ENCODE results near the gene TNFRSF21. TPM values are rescaled to one million over a fixed set of nuclear protein-coding genes. Genes with fewer than 3 reads are reported as not detected.
"Not testable (repeated sequence)": the region's sequence is repeated elsewhere in the genome, so short reads cannot be mapped to it uniquely, and the experiment has no call there.

The TNFRSF21 gene
- total RNA-seq, 1 donor from 2014 or later = 0.29 TPM

GRCh38 chr6:47230579-47230978 is 79.1 kb downstream of the TNFRSF21 start:
- intact Hi-C loops (cut with micrococcal nuclease) = no loop called here

DNA sequence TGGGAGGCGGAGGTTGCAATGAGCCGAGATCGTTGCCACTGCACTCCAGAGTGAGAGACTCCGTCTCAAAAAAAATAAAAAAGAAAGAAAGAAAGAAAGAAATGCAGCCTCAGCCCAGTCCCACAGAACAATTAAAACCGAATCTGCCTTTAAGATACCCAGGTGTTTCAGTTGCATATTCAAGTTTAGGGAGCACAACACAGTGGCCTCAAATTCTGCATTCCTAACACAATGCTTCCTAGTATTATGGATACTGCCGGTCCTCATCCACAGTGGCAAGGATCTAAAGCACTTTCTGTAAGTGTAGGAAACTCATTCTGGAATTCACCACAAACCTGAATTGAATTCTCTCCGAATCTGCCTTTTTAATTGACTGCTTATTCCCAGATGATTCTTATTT is 80.5 kb downstream of the TNFRSF21 start:
- intact Hi-C loops (cut with micrococcal nuclease) = no loop called here

DNA sequence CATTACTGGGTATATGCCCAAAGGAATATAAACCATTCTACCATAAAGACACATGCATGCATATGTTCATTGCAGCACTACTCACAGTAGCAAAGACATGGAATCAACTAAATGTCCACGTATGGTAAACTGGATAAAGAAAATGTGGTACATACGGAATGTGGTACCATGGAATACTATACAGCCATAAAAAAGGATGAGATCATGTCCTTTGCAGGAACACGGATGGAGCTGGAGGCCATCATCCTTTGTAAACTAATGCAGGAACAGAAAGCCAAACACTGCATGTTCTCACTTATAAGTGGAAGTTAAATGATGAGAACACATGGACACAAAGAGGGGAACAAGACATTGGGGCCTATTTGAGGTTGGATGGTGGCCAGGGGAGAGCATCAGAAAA is 81.6 kb downstream of the TNFRSF21 start:
- intact Hi-C loops (cut with micrococcal nuclease) = not testable (repeated sequence)

- intact Hi-C loops (cut with micrococcal nuclease) = not testable (repeated sequence)
Observed at GRCh38 chr6:47223251-47223650, 86.5 kb downstream of the TNFRSF21 start.

DNA sequence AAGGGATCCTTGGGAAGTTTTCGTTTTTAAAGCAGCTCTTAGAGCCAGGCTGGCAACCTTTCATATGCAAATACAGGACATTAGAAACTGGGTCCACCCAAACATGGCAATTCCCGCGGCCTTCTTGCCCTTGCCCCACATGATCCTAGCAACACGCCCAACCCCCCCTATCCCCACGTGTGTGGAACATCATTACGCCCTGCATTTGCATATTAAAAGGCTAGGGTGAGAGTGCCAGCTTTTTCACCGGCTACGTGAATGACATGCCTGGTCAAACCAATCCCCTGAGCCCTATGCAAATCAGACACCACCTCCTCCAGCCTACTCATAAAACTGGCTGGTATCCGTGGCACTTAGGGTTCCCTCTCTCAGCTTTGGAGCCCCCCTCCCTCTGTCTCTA is 88.1 kb downstream of the TNFRSF21 start:
- intact Hi-C loops (cut with micrococcal nuclease) = no loop called here

GRCh38 chr6:47209632-47210031 is 100.1 kb downstream of the TNFRSF21 start:
- intact Hi-C loops (cut with micrococcal nuclease) = no loop called here

DNA sequence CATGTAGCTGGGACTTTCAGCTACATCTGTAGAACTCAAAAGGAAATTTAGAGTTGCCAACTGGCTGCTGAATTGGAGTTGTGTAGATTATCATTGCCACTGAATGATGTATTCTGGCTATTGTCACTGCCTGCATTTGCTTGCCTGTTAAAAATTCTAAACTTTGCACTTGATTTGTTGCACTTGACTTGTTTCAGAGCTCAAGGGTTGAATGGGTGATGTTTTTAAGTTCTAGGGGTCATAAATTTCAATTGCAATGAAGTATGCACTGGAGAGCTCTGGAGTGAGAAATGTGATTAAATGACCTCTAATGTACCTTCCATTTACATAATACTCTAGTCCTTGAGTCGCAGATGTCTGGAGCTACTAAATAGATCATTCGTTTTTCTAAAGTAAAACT is 102.4 kb downstream of the TNFRSF21 start:
- intact Hi-C loops (cut with micrococcal nuclease) = no loop called here

DNA sequence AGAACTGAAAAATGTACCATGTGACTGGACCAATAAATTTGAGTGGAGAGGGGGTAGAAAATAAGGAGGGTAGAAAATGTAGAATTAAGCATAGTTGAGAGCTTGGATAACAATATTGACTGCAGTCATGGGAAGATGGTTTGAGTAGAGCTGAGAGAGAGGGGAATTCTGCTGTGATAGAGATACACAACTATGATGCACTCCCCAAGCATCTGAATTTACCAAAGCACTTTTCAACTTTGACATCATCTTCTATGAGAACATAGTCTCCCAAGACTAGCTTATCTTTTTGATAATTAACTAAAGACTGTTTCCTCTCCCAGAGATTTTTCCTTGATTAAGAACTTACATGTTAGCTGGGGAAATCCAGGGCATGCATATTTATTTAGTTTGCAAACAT is 103.1 kb downstream of the TNFRSF21 start:
- intact Hi-C loops (cut with micrococcal nuclease) = no loop called here

GRCh38 chr6:47203938-47204611 is 105.6 kb downstream of the TNFRSF21 start:
- intact Hi-C loops (cut with micrococcal nuclease) = no loop called here

DNA sequence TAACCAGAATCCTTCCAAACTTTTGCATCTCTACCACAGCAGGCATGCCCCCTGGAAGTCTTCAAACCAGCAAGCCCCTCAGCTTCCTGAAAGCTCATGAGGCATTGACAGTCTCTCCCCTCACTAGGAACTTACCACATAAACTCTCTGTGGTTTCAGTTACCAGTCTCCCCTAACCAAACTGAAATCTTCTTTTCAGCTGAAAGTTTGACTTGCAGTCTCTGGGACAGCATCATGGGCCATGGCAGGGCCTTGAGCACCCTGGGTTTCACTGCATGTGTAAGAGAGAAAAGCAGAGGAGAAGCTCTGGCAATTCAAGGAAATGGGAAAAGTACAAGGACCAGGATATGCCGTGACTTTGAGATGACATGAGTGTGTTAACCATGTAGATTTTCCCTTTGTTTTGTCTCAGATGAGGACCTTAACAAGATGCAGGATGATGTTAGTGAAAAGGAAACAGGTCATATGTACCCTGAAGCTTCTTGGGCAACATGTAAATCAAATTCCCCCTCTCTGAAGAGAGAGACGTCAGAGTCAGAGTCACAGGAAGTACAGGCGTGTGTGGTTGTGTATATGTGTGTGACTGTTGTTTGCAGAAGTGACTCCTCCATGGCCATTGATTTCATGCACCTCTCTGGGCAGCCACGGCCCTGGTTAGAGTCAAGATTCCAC is 106.3 kb downstream of the TNFRSF21 start:
- intact Hi-C loops (cut with micrococcal nuclease) = no loop called here

GRCh38 chr6:47202644-47203205 is 107.0 kb downstream of the TNFRSF21 start:
- intact Hi-C loops (cut with micrococcal nuclease) = no loop called here

- intact Hi-C loops (cut with micrococcal nuclease) = no loop called here
Observed at GRCh38 chr6:47200536-47201334, 109.0 kb downstream of the TNFRSF21 start.

GRCh38 chr6:47197682-47198640 is 111.7 kb downstream of the TNFRSF21 start:
- intact Hi-C loops (cut with micrococcal nuclease) = no loop called here

GRCh38 chr6:47196113-47196512 is 113.6 kb downstream of the TNFRSF21 start:
- intact Hi-C loops (cut with micrococcal nuclease) = no loop called here

DNA sequence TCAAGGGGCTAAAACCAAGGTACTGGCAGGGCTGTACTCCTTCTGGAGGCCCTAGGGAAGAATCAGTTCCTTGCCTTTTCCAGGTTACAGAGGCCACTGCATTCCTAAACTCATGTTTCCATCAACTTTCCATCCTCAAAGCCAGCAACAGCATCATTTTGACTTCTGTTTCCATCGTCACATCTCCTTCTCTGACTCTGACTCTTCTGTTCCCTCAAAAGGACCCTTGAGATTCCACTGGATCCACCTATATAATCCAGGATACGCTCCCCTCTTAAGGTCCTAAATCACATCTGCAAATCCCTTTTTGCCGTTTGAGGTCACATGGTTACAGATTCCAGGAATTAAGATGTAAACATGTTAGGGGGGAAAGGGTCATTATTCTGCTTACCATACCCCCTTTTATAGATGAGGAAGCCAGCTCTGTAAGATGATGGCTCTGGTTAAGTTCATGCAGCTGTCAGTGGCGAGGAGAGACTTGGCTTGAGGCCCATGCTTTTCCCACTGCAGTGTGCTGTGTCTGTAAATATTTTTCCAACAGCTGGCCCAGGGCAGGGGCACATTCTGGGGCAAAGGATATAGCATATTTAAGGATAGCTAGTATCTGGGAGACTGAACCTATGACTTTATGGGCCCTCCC is 114.6 kb downstream of the TNFRSF21 start:
- intact Hi-C loops (cut with micrococcal nuclease) = no loop called here

- intact Hi-C loops (cut with micrococcal nuclease) = no loop called here
Observed at GRCh38 chr6:47188588-47189021, 121.1 kb downstream of the TNFRSF21 start.

DNA sequence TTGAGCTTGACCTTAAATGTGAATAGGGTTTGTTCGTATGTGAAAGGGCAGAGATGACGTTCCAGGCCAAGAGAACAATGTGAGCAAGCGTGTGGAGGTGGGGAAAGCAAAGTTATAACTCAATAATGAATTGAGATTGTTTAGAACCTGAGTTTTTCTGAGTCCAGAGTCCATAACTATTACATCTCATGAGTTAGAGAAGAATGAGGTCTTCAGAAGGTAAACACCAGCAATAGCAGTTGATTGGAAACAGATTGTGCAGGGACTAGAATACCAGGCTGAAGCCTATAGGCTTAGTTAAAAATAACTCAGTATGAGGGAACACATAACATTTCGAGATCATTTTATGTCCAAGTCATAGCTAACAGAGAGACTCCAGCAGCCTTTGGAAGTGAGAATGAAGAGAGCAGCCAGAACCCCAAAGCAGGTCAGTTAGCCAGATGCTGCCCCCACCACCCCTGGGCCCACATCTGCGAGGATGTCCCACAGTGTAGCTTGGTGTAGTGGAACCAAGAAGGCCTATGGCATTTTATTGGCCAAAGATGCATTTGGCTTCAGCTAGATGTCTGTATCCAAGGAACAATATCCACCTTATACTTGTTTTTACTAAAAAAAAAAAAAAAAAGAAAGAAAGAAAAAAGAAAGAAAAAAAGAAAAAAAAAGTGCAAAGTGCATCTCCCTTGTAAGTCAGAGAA is 121.7 kb downstream of the TNFRSF21 start:
- intact Hi-C loops (cut with micrococcal nuclease) = no loop called here

GRCh38 chr6:47187113-47187512 is 122.6 kb downstream of the TNFRSF21 start:
- intact Hi-C loops (cut with micrococcal nuclease) = no loop called here

GRCh38 chr6:47182291-47182957 is 127.3 kb downstream of the TNFRSF21 start:
- intact Hi-C loops (cut with micrococcal nuclease) = no loop called here
